SK-N-SH (cell line): ENCODE measurements around the gene CHCHD2. TPM values are rescaled to one million over a fixed set of nuclear protein-coding genes. Genes with fewer than 3 reads are reported as not detected.
"Not testable (repeated sequence)": the region's sequence is repeated elsewhere in the genome, so short reads cannot be mapped to it uniquely, and the experiment has no call there.

Experiments
- CTCF ChIA-PET: fragments of 300-600, 350-600 bp; formaldehyde crosslinking; extraction: SDS; loops from one replicate; lab custom pipeline; 2021; lab: Yijun Ruan, JAX
- POLR2A ChIA-PET: fragments of 350-600 bp; sonication (Branson Sonifier 250); formaldehyde crosslinking; extraction: SDS; loops from one replicate; lab custom pipeline; 2020; ENCODE audit warnings: antibody characterized with exemption, inconsistent platforms; lab: Yijun Ruan, JAX
- DNase-seq: peaks from one replicate; pipeline ENCODE4 v3.0.0; 2012
- H2AFZ ChIP-seq: fragments of 200-600 bp; sonication (generic); 2 replicates; pipeline ENCODE4 v1.8.1; 2016; ENCODE audit warnings: antibody characterized with exemption, mild to moderate bottlenecking, low read depth
- H3F3A ChIP-seq: fragments of 200-600 bp; sonication (generic); replicated peaks from 2 replicates; pipeline ENCODE3; 2016; ENCODE audit warnings: antibody characterized with exemption, mild to moderate bottlenecking; ENCODE audit not compliant: insufficient read depth
- H3K27ac ChIP-seq, 2 experiments: fragments of 200-500 bp in 1 of 2; fragments of 200-600 bp in 1 of 2; sonication (Bioruptor generic) in 1 of 2; sonication (generic), shearing (Covaris generic) in 1 of 2; 2 replicates each; pipeline versions ENCODE4 v1.5.1 to v1.6.1; 2014 to 2016; ENCODE audit warnings: low read depth in 2 of 2, inconsistent platforms in 1 of 2, low read length in 1 of 2, mild to moderate bottlenecking in 1 of 2, mixed read lengths in 1 of 2
- H3K27me3 ChIP-seq: fragments of 200-600 bp; sonication (generic), shearing (Covaris generic); 2 replicates; pipeline ENCODE4 v1.6.1; 2016; ENCODE audit warnings: mixed run types; ENCODE audit not compliant: insufficient read depth
- H3K36me3 ChIP-seq, 2 experiments: fragments of 200-500 bp in 1 of 2; fragments of 200-600 bp in 1 of 2; sonication (Bioruptor generic) in 1 of 2; sonication (generic) in 1 of 2; replicated peaks in 1 of 2; 2 replicates each; pipeline versions ENCODE3 to v1.5.1; 2014 to 2016; ENCODE audit warnings: low read length in 1 of 2, mild to moderate bottlenecking in 1 of 2; ENCODE audit not compliant: insufficient read depth in 2 of 2, control insufficient read depth in 1 of 2
- H3K4me1 ChIP-seq, 2 experiments: fragments of 200-500 bp in 1 of 2; fragments of 200-600 bp in 1 of 2; sonication (Bioruptor generic) in 1 of 2; sonication (generic), shearing (Covaris generic) in 1 of 2; 2 replicates each; pipeline versions ENCODE4 v1.5.1 to v1.6.1; 2014 to 2016; ENCODE audit warnings: low read depth in 1 of 2, low read length in 1 of 2, mixed run types in 1 of 2; ENCODE audit not compliant: insufficient read depth in 2 of 2, control insufficient read depth in 1 of 2
- H3K4me2 ChIP-seq: fragments of 200-600 bp; sonication (generic), shearing (Covaris generic); 2 replicates; pipeline ENCODE4 v1.6.1; 2017; ENCODE audit warnings: mixed run types
- H3K4me3 ChIP-seq, 2 experiments: fragments of 200-500 bp in 1 of 2; fragments of 200-600 bp in 1 of 2; sonication (Bioruptor generic) in 1 of 2; sonication (generic), shearing (Covaris generic) in 1 of 2; 2 replicates each; pipeline versions ENCODE4 v1.5.1 to v1.8.1; 2014 to 2016; ENCODE audit warnings: low read depth in 2 of 2, inconsistent platforms in 1 of 2, low read length in 1 of 2, mild to moderate bottlenecking in 1 of 2, mixed read lengths in 1 of 2, moderate library complexity in 1 of 2
- H3K79me2 ChIP-seq: fragments of 200-600 bp; sonication (generic); 2 replicates; pipeline ENCODE4 v1.8.1; 2017; ENCODE audit warnings: mild to moderate bottlenecking; ENCODE audit not compliant: insufficient read depth
- H3K9ac ChIP-seq: fragments of 200-600 bp; sonication (generic); 2 replicates; pipeline ENCODE4 v1.6.1; 2017; ENCODE audit warnings: mixed run types
- H3K9me2 ChIP-seq: fragments of 200-600 bp; sonication (generic); 2 replicates; pipeline ENCODE4 v1.6.1; 2017; ENCODE audit warnings: mixed run types
- H3K9me3 ChIP-seq: fragments of 200-600 bp; sonication (generic); 2 replicates; pipeline ENCODE4 v1.6.1; 2017; ENCODE audit warnings: mixed run types, mild to moderate bottlenecking, moderate library complexity
- H4K20me1 ChIP-seq: fragments of 200-600 bp; sonication (generic); 2 replicates; pipeline ENCODE4 v1.6.1; 2017; ENCODE audit warnings: mild to moderate bottlenecking, mixed run types; ENCODE audit not compliant: insufficient read depth
- ELF1 ChIP-seq: IDR thresholded peaks from 2 replicates; pipeline ENCODE4 v1.4.0; 2012
- FOXM1 ChIP-seq: IDR thresholded peaks from 2 replicates; pipeline ENCODE4 v1.4.0; 2012; ENCODE audit warnings: low read depth, mild to moderate bottlenecking
- MXI1 ChIP-seq: IDR thresholded peaks from 2 replicates; pipeline ENCODE4 v1.6.1; 2012; ENCODE audit warnings: mild to moderate bottlenecking, low read depth, low read length, improper control_type of control experiment
- POLR2AphosphoS5 ChIP-seq: IDR thresholded peaks from 2 replicates; pipeline ENCODE4 v1.6.1; 2012; ENCODE audit warnings: low read depth, low read length
- RXRA ChIP-seq: IDR thresholded peaks from 2 replicates; pipeline ENCODE4 v1.4.0; 2012; ENCODE audit warnings: low read depth, mild to moderate bottlenecking, borderline replicate concordance
- SMC3 ChIP-seq: IDR thresholded peaks from 2 replicates; pipeline ENCODE4 v1.6.1; 2012; ENCODE audit warnings: low read depth, low read length, improper control_type of control experiment
- TCF12 ChIP-seq: IDR thresholded peaks from 2 replicates; pipeline ENCODE4 v1.4.0; 2012
- YY1 ChIP-seq: IDR thresholded peaks from 2 replicates; pipeline ENCODE4 v1.4.0; 2012; ENCODE audit warnings: low read depth, mild to moderate bottlenecking
- WGBS: methylation state at CpG from one replicate; pipeline ENCODE4 v1.1.6; 2017; ENCODE audit warnings: low lambda C conversion rate; 5-methylcytosine and 5-hydroxymethylcytosine counted together
- polyA plus RNA-seq, 3 experiments: library from polyadenylated mRNA; depleted of rRNA; stranded (reverse); fragments of >200 nt; gene quantifications; 2 replicates each; pipeline ENCODE4 v1.2.3, GENCODE V29; 2012
- TF ChIP-seq, protein P1 (sequence below): IDR thresholded peaks from 2 replicates; pipeline ENCODE4 v1.6.1; 2012; ENCODE audit warnings: mild to moderate bottlenecking, low read depth, low read length, moderate library complexity

Gene CHCHD2
- polyA plus RNA-seq, 1 of the 3 experiments (the other 2 are of a cell fraction), result 500 TPM

DNA sequence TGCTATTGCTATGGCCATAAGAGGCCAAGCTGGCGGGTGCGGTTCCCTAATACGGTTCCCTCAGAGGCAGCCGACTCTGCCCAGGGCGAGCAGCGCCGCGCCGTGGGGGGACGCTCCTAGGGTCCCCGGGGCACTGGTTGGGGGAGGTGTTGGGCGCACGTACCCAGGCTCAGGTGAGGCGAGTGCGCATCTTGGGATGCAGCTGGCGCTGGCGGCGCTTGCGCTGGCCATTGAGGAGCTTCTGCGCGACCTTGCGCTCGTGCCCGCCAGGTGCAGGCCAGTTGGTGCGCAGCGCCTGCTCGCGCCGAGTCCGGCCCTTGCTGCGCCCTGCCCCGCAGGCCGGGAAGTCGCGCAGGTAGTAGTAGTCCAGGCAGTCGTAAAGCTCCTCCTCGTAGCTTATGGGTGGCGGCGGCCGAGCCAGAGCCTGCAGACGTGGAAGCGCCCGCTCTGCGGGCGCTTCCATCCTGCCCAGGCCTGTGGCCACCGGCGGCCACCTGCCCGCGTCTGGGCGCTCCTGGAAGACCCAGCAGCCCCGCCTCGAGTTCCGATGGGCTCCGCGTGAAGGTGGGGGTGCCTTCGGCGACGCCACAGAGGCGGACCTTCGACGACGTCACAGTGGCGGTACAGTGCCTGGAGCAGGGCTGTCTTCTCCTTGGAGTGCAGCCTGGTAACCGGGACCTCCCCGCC, 9.7 kb upstream of the CHCHD2 start, which contains the start of gene NUPR2:
Gene NUPR2 (minus strand): TSS at position 566 of the 687 bp plus-strand sequence. CDS start 103 bp downstream, at position 463.
- CTCF ChIA-PET, result interaction anchor here (0.6 to 1.8 kb wide), 3 partner anchors 42 to 526 kb away, joined by 3 to 6 read pairs (median 3); partner anchors contain the start of gene SUMF2
- 15% methylated on average over 26 of the region's 65 CpGs for WGBS
- H3K4me3 ChIP-seq, result no peak within 1 kb of the TSS
- no peaks in the 10 kb centered on the region for H3K9me2 ChIP-seq
- H3K79me2 ChIP-seq, result no peaks in the 10 kb centered on the region
- no peak for TF ChIP-seq POLR2AphosphoS5
- no peak for TF ChIP-seq FOXM1
- TF ChIP-seq, protein P1, sequence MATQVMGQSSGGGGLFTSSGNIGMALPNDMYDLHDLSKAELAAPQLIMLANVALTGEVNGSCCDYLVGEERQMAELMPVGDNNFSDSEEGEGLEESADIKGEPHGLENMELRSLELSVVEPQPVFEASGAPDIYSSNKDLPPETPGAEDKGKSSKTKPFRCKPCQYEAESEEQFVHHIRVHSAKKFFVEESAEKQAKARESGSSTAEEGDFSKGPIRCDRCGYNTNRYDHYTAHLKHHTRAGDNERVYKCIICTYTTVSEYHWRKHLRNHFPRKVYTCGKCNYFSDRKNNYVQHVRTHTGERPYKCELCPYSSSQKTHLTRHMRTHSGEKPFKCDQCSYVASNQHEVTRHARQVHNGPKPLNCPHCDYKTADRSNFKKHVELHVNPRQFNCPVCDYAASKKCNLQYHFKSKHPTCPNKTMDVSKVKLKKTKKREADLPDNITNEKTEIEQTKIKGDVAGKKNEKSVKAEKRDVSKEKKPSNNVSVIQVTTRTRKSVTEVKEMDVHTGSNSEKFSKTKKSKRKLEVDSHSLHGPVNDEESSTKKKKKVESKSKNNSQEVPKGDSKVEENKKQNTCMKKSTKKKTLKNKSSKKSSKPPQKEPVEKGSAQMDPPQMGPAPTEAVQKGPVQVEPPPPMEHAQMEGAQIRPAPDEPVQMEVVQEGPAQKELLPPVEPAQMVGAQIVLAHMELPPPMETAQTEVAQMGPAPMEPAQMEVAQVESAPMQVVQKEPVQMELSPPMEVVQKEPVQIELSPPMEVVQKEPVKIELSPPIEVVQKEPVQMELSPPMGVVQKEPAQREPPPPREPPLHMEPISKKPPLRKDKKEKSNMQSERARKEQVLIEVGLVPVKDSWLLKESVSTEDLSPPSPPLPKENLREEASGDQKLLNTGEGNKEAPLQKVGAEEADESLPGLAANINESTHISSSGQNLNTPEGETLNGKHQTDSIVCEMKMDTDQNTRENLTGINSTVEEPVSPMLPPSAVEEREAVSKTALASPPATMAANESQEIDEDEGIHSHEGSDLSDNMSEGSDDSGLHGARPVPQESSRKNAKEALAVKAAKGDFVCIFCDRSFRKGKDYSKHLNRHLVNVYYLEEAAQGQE, result no peak
- TF ChIP-seq TCF12, result no peak
- no peak for TF ChIP-seq YY1
- no peak for TF ChIP-seq RXRA
- TF ChIP-seq SMC3, result no peak
- TF ChIP-seq ELF1, result no peak
- no peak for TF ChIP-seq MXI1
- H3K36me3 ChIP-seq, result no peaks in the 10 kb centered on the region
- no peak within 1 kb of the TSS for H3K27ac ChIP-seq
- no peaks in the 10 kb centered on the region for H3F3A ChIP-seq
- no peaks in the 10 kb centered on the region for H3K9me3 ChIP-seq
- H3K4me2 ChIP-seq, result no peak within 1 kb of the TSS; the same call in 1 of the 2 replicates
- no peaks in the 10 kb centered on the region for H3K4me1 ChIP-seq
- no peaks in the 10 kb centered on the region for H4K20me1 ChIP-seq
- peak; percentile 39 for DNase-seq
- peaks cover 25% of the 10 kb centered on the region; the same call in 1 of the 2 replicates for H3K27me3 ChIP-seq
- H3K9ac ChIP-seq, result no peak within 1 kb of the TSS
- H2AFZ ChIP-seq, result no peak within 1 kb of the TSS
- POLR2A ChIA-PET, result interaction anchor here (1.4 kb wide), 1 partner anchor 10 kb away, joined by 4 read pairs; the partner anchor contains the start of gene CHCHD2

DNA sequence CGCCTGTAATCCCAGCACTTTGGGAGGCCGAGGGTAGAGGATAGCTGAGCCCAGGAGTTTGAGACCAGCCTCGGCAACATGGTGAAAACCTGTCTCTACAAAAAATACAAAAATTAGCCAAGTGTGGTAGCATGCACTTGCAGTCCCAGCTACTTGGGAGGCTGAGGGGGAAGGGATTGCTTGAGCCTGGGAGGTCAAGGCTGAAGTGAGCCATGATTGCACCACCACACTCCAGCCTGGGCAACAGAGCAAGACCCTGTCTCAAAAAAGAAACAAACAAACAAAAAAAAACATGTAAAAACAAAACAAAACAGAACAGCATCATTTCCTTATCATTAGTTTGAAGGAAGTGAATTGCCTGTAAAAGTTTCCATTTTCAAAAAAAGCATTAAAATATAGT, 6.0 kb upstream of the CHCHD2 start:
- H3K36me3 ChIP-seq, H3K9me2 ChIP-seq, H3K27ac ChIP-seq, H2AFZ ChIP-seq, H3K4me1 ChIP-seq, DNase-seq, H3K79me2 ChIP-seq, H4K20me1 ChIP-seq, H3K9me3 ChIP-seq, H3K4me2 ChIP-seq, H3K9ac ChIP-seq, H3F3A ChIP-seq, H3K4me3 ChIP-seq, POLR2A ChIA-PET, CTCF ChIA-PET: not testable (repeated sequence)
- 11% methylated on average over 3 of the region's 3 CpGs for WGBS
- peaks cover 17% of the 10 kb centered on the region; the same call in 1 of the 2 replicates for H3K27me3 ChIP-seq
